Activated CD4-positive, alpha-beta T cell treated with anti-CD3 and anti-CD28 coated beads for 36 hours (primary cell): Measurements from ENCODE around the gene ZNF682. TPM values are rescaled to one million over a fixed set of nuclear protein-coding genes. Genes with fewer than 3 reads are reported as not detected.
"Not testable (repeated sequence)": the region's sequence is repeated elsewhere in the genome, so short reads cannot be mapped to it uniquely, and the experiment has no call there.

Experiments
- ATAC-seq: fragments of 200-7000 bp; cut with Tn5 transposase; one replicate; pipeline ENCODE4 v1.10.0; 2021; ENCODE audit warnings: mild to moderate bottlenecking, moderate library complexity
- CTCF ChIA-PET: fragments of 350-600 bp; sonication (Branson Sonifier 250); formaldehyde crosslinking; loops from one replicate; lab custom pipeline; 2021; ENCODE audit warnings: antibody characterized with exemption; lab: Charles Lee
- POLR2A ChIA-PET: fragments of 350-600 bp; sonication (Branson Sonifier 250); formaldehyde crosslinking; loops from one replicate; lab custom pipeline; 2021; ENCODE audit warnings: antibody characterized with exemption, inconsistent platforms; lab: Charles Lee
- DNase-seq: peaks from one replicate; pipeline ENCODE4 v3.0.0-alpha.2; 2020
- H3K27ac Mint-ChIP-seq: one replicate; pipeline ENCODE4 v1.8.0; 2021; ENCODE audit warnings: mixed read lengths
- H3K27me3 Mint-ChIP-seq: one replicate; pipeline ENCODE4 v1.8.0; 2021; ENCODE audit warnings: mixed read lengths
- H3K36me3 Mint-ChIP-seq: one replicate; pipeline ENCODE4 v1.8.0; 2021; ENCODE audit warnings: low read depth, mixed read lengths
- H3K4me1 Mint-ChIP-seq: one replicate; pipeline ENCODE4 v1.8.0; 2021; ENCODE audit warnings: mixed read lengths
- H3K4me3 Mint-ChIP-seq: one replicate; pipeline ENCODE4 v1.8.0; 2021; ENCODE audit warnings: mild to moderate bottlenecking, moderate library complexity, mixed read lengths
- H3K9me3 Mint-ChIP-seq: one replicate; pipeline ENCODE4 v1.8.0; 2021; ENCODE audit warnings: low read depth, mixed read lengths
- intact Hi-C, 2 experiments: fragments of 100-400 bp; cut with DNase I in 1 of 2; cut with micrococcal nuclease in 1 of 2; formaldehyde crosslinking; loops; one replicate each; pipeline versions ENCODE4 v1.14.2 to v1.15.1; 2022 to 2024; cut with DNase I, micrococcal nuclease
- total RNA-seq, 2 experiments: library from RNA; stranded (reverse); gene quantifications; one replicate each; pipeline ENCODE4 v1.2.3, GENCODE V29; 2021

The ZNF682 gene
- total RNA-seq, 2 experiments from 2014 or later, result 6.0 to 7.5 TPM

DNA sequence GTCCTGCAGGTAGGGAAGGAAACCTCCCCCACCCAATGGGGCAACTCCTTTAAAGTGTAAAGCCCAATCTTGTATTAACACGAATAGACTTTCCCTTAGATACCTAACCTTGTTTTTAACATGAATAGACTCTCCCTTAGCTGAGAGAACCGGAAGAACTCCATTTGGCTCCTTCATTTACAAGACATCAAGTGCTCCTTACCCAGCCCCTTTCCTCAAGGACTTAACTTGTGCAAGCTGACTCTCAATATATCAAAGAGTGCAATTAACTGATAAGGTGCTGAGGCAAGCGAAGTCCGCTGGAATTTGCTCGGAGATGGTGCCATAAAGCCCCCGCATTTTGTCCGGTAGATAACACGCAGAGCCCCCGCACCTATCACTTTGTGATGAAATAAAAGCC, 28.6 kb upstream of the ZNF682 start:
- intact Hi-C loops, result no loop called here
- CTCF ChIA-PET, result no interaction called here
- Mint-ChIP-seq H3K36me3 (peaks cover 2% of the 10 kb centered on the region), H3K9me3 (peaks cover 6% of the 10 kb centered on the region), H3K4me1 (no peaks in the 10 kb centered on the region), H3K27ac (no peak overlapping the region), H3K4me3 (no peak overlapping the region), H3K27me3 (peaks cover 20% of the 10 kb centered on the region)
- ATAC-seq (no peak), DNase-seq (no peak)
- POLR2A ChIA-PET, result interaction anchor here (0.6 kb wide), 1 partner anchor 794 kb away, joined by 3 read pairs; no protein-coding TSS in a partner anchor

DNA sequence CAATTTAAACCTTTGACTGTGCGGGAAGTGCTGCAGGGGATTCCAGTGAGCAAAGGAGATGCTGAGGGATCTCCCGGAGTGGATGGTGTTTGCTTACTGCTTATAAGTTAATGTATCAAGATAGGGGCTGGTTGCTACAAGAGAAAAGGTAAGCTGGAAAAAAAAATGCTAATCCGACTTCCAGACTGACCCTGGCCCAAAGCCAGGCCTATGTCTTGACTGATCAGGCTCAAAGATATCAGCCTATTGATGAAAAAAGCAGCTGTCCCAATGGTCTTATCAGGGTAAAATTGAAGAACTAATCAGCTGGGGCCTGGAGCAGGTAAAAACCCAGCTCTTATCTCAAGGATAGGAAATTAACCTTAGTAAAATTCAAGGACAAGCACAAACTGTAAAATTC, 27.6 kb upstream of the ZNF682 start:
- CTCF ChIA-PET, result no interaction called here
- ATAC-seq, result no peak
- Mint-ChIP-seq H3K4me1 (no peaks in the 10 kb centered on the region), H3K9me3 (peaks cover 6% of the 10 kb centered on the region), H3K4me3 (no peak overlapping the region), H3K36me3 (peaks cover 2% of the 10 kb centered on the region), H3K27me3 (peaks cover 20% of the 10 kb centered on the region), H3K27ac (no peak overlapping the region)
- intact Hi-C loops, result no loop called here
- DNase-seq, result no peak
- POLR2A ChIA-PET, result no interaction called here

DNA sequence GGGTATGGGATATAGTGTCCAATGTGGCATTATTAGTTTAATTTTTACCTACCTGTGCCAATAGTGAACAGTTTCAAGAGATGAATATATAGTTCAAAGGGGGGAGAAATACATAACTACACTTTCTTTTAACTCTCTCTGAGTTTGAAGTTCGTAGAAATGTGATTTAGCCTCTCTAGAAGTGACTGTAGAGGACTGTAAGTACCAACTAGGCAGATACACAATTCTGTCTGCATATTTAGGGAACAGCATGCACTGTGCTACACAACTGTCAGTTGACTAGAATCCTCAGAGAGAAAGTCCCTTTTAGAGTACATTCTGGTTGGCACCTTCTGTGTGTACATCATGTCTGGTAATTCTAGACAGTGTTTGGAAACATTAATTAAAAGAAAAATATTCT, 21.0 kb upstream of the ZNF682 start:
- peaks cover 5% of the 10 kb centered on the region for H3K27me3 Mint-ChIP-seq
- H3K36me3 Mint-ChIP-seq, result no peaks in the 10 kb centered on the region
- H3K4me1 Mint-ChIP-seq, result peaks cover 1% of the 10 kb centered on the region
- ChIA-PET CTCF (no interaction called here), POLR2A (no interaction called here)
- intact Hi-C loops, result no loop called here
- no peak overlapping the region for H3K4me3 Mint-ChIP-seq
- ATAC-seq (peak; percentile 44), DNase-seq (no peak)
- no peak overlapping the region for H3K27ac Mint-ChIP-seq
- no peaks in the 10 kb centered on the region for H3K9me3 Mint-ChIP-seq

DNA sequence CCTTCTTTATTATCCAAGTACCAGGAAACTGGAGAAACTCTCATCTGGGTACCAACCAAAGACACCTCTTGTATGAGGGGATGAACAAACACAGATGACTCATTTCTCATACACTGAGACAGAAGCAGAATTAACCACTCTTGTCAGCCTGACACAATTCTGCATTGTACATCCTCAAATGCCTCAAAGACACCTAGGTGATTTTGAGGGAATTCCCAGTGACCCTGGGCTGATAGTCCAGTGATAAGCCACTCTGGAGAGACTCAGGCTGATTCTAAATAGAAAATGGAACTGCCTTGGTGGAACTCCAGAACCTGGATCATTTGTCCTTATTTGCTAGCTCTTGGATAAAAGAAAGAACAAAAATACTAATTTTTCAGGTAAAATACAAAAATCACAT, 19.4 kb upstream of the ZNF682 start:
- H3K36me3 Mint-ChIP-seq, DNase-seq, CTCF ChIA-PET, H3K4me1 Mint-ChIP-seq, ATAC-seq, H3K4me3 Mint-ChIP-seq, intact Hi-C loops, H3K9me3 Mint-ChIP-seq, POLR2A ChIA-PET, H3K27ac Mint-ChIP-seq, H3K27me3 Mint-ChIP-seq: not testable (repeated sequence)

DNA sequence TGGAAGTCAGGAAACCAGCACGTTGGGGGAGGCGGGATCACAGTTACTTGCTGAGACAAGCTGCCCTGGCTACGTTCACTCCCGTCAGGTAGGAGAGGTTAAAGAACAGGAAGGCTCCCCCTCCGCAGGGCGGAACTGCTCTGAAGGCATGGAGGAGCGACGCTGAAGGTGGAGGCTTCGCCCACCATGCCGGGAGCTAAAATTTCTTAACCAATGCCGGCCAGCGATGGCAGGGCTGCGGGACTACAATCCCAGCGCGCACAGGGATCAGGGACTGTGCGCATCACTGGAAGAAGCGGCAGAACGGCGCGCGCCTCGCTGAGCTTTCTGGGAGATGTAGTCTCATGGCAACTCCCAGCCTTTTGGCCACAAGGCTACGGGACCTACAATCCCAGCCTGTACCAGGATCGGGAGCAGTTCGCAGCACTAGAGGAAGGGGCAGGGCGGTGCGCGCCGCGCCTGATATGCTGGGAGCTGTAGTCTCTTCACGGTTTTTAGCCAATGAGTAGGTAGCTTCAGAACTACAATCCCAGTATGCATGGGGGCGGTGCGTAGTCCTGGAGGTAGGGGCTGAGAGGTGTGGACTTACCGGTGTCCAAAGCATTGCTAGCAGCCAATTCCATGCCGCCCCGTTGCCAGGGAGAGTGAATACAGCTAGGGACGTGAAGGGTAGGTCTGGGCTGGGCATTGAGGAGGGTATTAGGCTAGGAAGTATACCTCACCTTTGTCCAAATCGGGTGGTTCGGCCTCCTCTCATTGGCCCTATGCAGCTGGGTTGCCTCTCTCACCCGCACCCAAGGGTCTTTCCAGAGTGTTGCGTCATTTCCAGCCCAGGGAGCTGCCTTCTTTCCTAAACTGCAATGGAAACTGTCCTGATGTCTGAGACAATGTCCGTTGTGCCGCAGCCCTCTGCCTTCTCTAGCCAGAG, 12.8 kb upstream of the ZNF682 start:
- DNase-seq (peak; percentile 86), ATAC-seq (peak; percentile 92)
- ChIA-PET POLR2A (interaction anchor here (0.6 to 2.0 kb wide), 9 partner anchors 12 to 609 kb away, joined by 3 to 16 read pairs (median 4); partner anchors contain the start of genes ZNF486, ZNF626, ZNF682 and ZNF90), CTCF (interaction anchor here (0.6 to 1.9 kb wide), 6 partner anchors 12 to 187 kb away, joined by 3 to 6 read pairs (median 4); partner anchors contain the start of genes ZNF253, ZNF682 and ZNF90)
- Mint-ChIP-seq H3K9me3 (peaks cover 1% of the 10 kb centered on the region), H3K4me3 (peak overlapping the region; percentile 89), H3K27ac (peak overlapping the region; percentile 92), H3K36me3 (no peaks in the 10 kb centered on the region), H3K4me1 (peaks cover 13% of the 10 kb centered on the region), H3K27me3 (peaks cover 3% of the 10 kb centered on the region)
- intact Hi-C loops, result loop anchor here in 1 of 2 experiments (1.0 kb wide), 3 partner anchors 13 to 185 kb away; partner anchors contain the start of genes ZNF682 and ZNF90

DNA sequence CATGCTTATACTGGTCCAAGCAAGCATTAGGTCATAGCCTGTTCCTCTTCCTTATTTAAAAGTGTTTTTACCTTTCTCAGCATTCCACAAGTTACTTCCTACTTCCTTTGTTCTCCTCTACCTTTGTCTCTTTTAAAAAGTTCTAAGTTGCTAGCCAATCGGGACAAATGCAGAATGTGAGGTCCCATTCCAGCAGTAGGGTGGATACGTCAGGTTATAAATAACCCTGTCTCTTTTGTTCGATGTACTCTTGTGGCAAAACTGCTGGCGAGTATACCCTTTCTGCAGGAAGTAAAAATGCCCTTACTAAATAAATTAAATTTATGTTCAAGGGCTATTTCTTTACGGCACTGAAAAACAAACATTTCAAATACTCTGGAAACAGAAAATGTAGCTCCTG, 6.4 kb upstream of the ZNF682 start:
- H3K36me3 Mint-ChIP-seq, H3K4me3 Mint-ChIP-seq, H3K27me3 Mint-ChIP-seq, H3K27ac Mint-ChIP-seq, POLR2A ChIA-PET, intact Hi-C loops, DNase-seq, H3K4me1 Mint-ChIP-seq, CTCF ChIA-PET, ATAC-seq, H3K9me3 Mint-ChIP-seq: not testable (repeated sequence)

DNA sequence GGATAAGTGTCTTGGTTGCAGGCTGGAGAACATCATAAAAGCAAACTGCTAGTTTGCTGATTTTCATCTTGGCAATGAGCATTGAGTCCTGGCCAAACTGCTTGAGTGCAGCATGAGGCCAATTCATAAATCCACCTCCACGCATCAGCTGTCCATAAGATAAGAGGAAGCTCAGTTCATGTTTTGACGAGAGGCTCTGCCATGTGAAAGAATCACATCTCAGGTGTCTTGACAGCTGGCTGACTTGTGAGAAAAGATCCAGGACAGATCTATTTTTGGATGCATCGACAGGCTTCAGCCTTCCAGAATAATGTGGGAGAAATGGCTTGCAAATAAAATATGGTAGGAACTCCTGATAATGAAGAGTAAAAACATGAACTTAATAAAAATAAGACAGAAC, 5.4 kb upstream of the ZNF682 start:
- Mint-ChIP-seq H3K27ac (no peak overlapping the region), H3K4me3 (no peak overlapping the region), H3K4me1 (no peaks in the 10 kb centered on the region), H3K36me3 (no peaks in the 10 kb centered on the region), H3K27me3 (peaks cover 5% of the 10 kb centered on the region), H3K9me3 (no peaks in the 10 kb centered on the region)
- ATAC-seq, result no peak
- ChIA-PET POLR2A (no interaction called here), CTCF (interaction anchor here (0.6 kb wide), 1 partner anchor 117 kb away, joined by 3 read pairs; no protein-coding TSS in a partner anchor)
- intact Hi-C loops, result no loop called here
- no peak for DNase-seq

DNA sequence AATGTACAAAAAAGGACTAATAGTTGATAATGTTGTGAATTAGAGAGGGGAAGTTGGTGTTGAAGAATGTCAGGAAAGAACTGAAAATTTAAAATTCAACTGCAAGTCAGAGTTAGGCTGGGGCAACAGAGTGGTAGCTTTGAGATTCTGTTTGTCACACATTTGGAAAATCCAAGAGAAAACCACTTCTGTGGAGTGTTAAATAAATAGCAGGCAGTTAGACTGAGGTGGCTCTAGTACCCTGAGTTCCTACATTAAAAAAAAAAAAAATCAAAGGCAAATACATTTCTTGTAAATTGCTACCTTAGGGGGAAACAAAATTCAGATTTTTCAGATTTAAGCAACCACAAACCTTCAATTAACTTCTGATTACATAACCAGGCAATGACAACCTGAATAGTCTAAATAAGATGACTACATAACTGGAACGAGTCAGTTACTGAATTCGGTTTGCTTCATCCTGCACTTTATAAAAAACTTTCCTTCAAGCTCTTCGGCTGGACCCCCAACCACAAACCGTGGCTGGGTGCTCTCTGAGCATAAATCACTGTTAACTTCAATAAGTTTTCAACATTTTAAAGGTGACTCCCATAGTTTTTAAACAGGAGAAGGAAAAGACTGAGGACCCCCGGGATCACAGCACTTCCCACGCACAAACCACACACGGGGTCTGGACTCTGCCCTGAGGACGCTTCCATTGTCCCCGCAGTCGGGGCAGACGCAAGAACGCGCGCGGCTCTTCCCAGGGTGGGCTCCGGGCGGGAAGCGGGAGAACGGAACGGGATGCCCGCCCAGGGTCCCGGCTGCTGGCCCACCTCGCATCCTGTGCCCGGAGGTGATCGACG, 725 bp downstream of the ZNF682 start:
- ChIA-PET POLR2A (interaction anchor here (0.6 to 1.7 kb wide), 6 partner anchors 14 to 886 kb away, joined by 3 to 16 read pairs (median 8); partner anchors contain the start of genes ZNF253 and ZNF90), CTCF (interaction anchor here (0.5 to 1.7 kb wide), 7 partner anchors 13 to 505 kb away, joined by 3 to 5 read pairs (median 3); no protein-coding TSS in a partner anchor)
- ATAC-seq (no peak), DNase-seq (no peak)
- peak overlapping the region; percentile 94 for H3K4me3 Mint-ChIP-seq
- H3K9me3 Mint-ChIP-seq, result no peaks in the 10 kb centered on the region
- peaks cover 16% of the 10 kb centered on the region for H3K4me1 Mint-ChIP-seq
- peaks cover 9% of the 10 kb centered on the region for H3K36me3 Mint-ChIP-seq
- no peaks in the 10 kb centered on the region for H3K27me3 Mint-ChIP-seq
- intact Hi-C loops, result loop anchor here (1.0 to 10.0 kb wide), 12 partner anchors 14 to 1466 kb away; partner anchors contain the start of genes ZNF90 (in 2 of the 2), ZNF253 (in 1 of the 2), ZNF429 (in 1 of the 2) and ZNF430 (in 1 of the 2)
- H3K27ac Mint-ChIP-seq, result peak overlapping the region; percentile 78

DNA sequence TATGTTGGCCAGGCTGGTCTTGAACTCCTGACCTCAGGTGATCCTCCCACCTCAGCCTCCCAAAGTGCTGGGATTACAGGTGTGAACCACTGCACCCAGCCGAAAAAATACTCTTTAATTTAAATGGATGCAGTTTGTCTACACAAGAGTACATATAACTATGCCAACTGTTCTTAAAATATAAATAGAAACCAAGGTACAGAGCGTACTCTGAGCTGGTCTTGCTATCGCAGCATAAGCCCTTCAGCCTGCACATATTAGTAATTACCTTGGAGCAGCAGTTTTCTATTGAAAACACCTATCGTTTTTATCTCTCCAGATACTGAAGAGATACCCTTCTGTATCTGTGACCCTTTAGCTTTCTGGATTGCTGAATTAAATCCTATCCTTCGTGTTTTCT, 3.4 kb downstream of the ZNF682 start:
- Mint-ChIP-seq H3K4me1 (peaks cover 16% of the 10 kb centered on the region), H3K27ac (no peak overlapping the region), H3K36me3 (peaks cover 11% of the 10 kb centered on the region), H3K9me3 (no peaks in the 10 kb centered on the region), H3K27me3 (no peaks in the 10 kb centered on the region), H3K4me3 (no peak overlapping the region)
- intact Hi-C loops, result loop anchor here (5.0 to 10.0 kb wide), 4 partner anchors 41 to 1469 kb away; partner anchors contain the start of genes ZNF429 (in 1 of the 2), ZNF430 (in 1 of the 2) and ZNF90 (in 1 of the 2)
- CTCF ChIA-PET, result no interaction called here
- DNase-seq, result no peak
- ATAC-seq, result no peak
- POLR2A ChIA-PET, result no interaction called here

DNA sequence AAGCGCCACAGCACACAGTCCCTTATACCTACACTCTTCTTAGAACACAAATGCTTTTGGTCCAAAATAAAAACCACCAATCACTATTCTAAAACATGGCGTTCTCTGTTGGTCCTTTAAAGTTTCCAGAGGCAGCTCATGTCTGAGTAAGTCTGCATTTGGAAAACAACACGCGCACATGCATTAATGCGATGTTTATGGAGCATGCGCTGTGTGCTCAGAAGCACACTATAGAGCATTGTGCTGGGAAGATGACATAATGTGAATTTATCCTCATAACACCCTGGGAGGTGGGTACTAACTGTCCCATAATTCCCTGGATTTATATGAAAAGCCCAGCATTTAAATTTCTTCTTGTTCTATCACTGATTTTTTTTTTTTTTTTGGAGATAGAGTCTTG, 10.7 kb downstream of the ZNF682 start:
- CTCF ChIA-PET, result no interaction called here
- intact Hi-C loops, result no loop called here
- H3K4me1 Mint-ChIP-seq, result no peaks in the 10 kb centered on the region
- H3K27ac Mint-ChIP-seq, result no peak overlapping the region
- no peaks in the 10 kb centered on the region for H3K27me3 Mint-ChIP-seq
- ATAC-seq (no peak), DNase-seq (no peak)
- H3K9me3 Mint-ChIP-seq, result no peaks in the 10 kb centered on the region
- no peak overlapping the region for H3K4me3 Mint-ChIP-seq
- H3K36me3 Mint-ChIP-seq, result peaks cover 32% of the 10 kb centered on the region
- POLR2A ChIA-PET, result no interaction called here

DNA sequence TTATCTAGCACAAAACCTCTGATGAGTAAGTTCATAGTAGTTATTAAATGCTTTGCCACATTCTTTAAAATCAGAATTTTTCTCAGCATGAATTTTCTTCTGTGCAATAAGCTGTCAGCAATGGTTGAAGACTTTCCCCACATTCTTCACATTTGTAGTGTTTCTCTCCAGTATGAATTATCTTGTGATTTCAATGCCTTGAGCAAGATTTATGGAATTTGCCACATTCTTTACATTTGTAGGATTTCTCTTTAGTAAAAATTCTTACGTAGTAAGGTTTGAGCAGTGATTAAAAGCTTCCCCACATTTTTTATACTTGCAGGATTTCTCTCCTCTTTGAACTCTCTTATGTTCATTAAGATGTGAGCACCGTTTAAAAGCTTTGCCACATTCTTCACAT, 33.6 kb downstream of the ZNF682 start:
- Mint-ChIP-seq H3K9me3 (peaks cover 42% of the 10 kb centered on the region), H3K4me3 (no peak overlapping the region), H3K27ac (no peak overlapping the region), H3K4me1 (no peaks in the 10 kb centered on the region), H3K27me3 (no peaks in the 10 kb centered on the region), H3K36me3 (peaks cover 67% of the 10 kb centered on the region)
- POLR2A ChIA-PET, result no interaction called here
- no peak for ATAC-seq
- intact Hi-C loops, result no loop called here
- no peak for DNase-seq
- CTCF ChIA-PET, result no interaction called here
